ENCODE results near the gene CYB5B.
A peak's percentile ranks its signal among the peaks of the same experiment; 100 is the strongest.

CYB5B gene

DNA sequence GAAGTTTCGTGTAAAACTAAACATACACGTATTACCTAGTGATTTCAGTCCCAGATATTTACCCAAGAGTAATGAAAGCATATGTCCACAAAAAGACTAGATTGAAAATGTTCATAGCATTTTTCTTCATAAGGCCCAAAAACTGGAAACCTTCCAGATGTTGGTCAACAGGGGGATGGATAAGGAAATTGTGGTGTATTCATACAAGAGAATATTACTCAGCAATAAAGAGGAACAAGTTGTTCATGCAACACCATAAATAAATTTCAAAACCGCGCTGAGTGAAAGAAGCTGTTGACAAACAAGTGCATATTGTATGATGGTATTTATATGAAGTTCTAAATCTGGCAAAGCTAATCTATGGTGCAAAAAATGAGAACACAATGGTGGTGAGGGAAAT is 87.2 kb downstream of the CYB5B start:
- DNase-seq (ENCODE audit: low read depth): no peak
- TF ChIP-seq, protein P1, sequence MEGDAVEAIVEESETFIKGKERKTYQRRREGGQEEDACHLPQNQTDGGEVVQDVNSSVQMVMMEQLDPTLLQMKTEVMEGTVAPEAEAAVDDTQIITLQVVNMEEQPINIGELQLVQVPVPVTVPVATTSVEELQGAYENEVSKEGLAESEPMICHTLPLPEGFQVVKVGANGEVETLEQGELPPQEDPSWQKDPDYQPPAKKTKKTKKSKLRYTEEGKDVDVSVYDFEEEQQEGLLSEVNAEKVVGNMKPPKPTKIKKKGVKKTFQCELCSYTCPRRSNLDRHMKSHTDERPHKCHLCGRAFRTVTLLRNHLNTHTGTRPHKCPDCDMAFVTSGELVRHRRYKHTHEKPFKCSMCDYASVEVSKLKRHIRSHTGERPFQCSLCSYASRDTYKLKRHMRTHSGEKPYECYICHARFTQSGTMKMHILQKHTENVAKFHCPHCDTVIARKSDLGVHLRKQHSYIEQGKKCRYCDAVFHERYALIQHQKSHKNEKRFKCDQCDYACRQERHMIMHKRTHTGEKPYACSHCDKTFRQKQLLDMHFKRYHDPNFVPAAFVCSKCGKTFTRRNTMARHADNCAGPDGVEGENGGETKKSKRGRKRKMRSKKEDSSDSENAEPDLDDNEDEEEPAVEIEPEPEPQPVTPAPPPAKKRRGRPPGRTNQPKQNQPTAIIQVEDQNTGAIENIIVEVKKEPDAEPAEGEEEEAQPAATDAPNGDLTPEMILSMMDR (IDR thresholded peaks at IDR 0.05; ENCODE audit: insufficient read depth, low read depth, low read length, missing control alignments): no peak
- H3K4me3 ChIP-seq (ENCODE audit: low read depth, low read length): no peak overlapping the region

DNA sequence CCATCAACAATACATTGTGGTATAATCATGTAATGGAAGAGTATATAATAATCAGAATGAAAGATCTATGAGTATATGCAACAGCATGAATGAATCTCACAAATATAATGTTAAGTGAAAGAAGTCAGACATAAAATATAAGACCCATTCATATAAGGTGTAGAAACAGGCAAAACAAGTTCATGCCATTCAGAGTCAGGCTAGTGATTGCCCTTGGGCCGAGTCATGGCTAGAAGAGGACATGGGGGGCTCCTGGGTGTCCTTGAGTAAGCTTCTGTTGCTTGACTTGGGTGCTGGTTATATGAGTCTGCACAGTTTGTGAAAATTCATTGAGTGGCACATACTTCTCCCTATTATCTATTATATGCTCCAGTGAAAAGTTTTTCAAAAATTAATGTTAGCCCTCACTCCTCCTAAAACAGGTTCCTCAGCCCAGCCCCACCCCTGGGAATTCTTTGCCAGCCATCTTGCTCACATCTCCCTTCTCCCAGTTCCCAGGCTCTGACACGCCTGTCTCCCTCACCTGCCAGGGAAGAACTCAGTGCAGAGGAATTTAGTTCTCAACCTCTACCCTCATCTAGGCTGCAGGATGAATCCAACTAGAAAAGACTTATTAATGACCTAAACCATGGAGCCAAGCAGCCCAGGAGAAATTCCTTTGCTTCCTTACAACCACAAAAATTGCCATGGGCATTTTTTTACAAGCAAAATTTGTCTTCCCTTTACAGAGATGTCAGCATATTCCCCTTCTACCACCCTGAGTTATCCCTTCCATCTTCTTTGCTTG is 89.0 kb downstream of the CYB5B start:
- DNase-seq (ENCODE audit: low read depth): no peak
- H3K4me3 ChIP-seq (ENCODE audit: low read depth, low read length): no peak overlapping the region
- TF ChIP-seq, protein P1 (IDR thresholded peaks at IDR 0.05; ENCODE audit: insufficient read depth, low read depth, low read length, missing control alignments): no peak

DNA sequence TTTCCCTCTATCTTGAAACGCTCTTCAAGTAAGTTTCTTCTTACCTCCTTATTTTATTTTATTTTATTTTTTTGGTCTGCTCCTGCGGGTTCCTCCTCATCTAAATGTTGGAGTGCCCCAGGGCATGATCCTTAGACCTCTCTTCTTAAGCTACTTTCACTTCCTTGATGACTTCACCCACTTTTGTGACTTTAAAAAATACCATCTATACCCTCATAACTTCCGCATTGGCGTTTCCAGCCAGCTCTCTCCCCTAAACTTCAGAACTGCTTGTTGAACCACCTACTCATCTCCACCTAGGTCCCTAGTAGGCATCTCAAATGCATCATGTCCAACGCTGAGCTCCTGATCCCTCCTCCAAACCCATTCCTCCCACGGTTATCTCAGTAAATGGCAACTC is 89.9 kb downstream of the CYB5B start:
- no peak overlapping the region for H3K4me3 ChIP-seq (ENCODE audit: low read depth, low read length)
- DNase-seq (ENCODE audit: low read depth): peak; percentile 53
- TF ChIP-seq, protein P1 (IDR thresholded peaks at IDR 0.05; ENCODE audit: insufficient read depth, low read depth, low read length, missing control alignments): no peak
